NCI-H82 treated with DMSO at 0.1 percent for 48 hours (cell line): ENCODE results near the gene LMF1.
A peak's percentile ranks its signal among the peaks of the same experiment; 100 is the strongest.

ENCODE experiments used
- DNase-seq: peaks from one replicate; lab custom pipeline; 2025; ENCODE audit not compliant: unreplicated experiment; lab: John Stamatoyannopoulos, UW

The LMF1 gene

DNA sequence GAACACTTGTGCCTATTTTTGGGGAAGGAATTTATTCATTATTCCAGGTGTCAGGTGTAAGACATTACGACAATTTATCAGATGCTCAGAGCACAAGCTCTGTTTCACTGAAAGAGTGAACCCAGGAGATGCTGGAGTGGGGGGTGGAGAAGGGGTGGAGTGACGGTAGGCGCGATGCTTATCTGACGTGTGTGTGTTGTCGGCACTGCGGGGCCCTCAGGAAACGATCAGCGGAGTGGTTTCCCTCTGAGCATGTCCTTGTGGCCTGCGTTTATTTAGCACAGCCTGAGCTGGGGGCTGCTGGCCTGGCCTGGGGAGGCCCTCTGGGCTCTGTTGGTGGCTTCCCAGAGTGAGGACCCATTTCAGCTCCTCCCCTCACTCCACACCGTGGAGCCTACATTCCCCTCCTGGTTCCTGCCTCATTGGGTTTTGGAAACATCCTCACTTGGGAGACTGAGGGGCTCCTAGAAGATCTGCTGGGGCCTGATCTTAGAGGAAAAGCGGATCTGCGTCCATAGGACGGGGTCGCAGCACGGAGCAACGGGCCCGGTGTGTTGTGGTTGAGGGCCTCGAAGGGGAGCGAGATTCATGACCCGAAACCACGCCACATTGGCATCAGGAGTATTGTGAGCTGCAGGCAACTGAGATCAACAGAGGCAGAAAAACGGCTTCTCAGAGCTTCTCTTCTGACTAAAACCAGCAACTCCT lies 151.3 kb downstream of the LMF1 start:
- no peak for DNase-seq

GRCh38 chr16:818592-818991 lies 152.2 kb downstream of the LMF1 start:
- DNase-seq, result no peak

- no peak for DNase-seq
Observed at GRCh38 chr16:818132-818531, 152.7 kb downstream of the LMF1 start.

DNA sequence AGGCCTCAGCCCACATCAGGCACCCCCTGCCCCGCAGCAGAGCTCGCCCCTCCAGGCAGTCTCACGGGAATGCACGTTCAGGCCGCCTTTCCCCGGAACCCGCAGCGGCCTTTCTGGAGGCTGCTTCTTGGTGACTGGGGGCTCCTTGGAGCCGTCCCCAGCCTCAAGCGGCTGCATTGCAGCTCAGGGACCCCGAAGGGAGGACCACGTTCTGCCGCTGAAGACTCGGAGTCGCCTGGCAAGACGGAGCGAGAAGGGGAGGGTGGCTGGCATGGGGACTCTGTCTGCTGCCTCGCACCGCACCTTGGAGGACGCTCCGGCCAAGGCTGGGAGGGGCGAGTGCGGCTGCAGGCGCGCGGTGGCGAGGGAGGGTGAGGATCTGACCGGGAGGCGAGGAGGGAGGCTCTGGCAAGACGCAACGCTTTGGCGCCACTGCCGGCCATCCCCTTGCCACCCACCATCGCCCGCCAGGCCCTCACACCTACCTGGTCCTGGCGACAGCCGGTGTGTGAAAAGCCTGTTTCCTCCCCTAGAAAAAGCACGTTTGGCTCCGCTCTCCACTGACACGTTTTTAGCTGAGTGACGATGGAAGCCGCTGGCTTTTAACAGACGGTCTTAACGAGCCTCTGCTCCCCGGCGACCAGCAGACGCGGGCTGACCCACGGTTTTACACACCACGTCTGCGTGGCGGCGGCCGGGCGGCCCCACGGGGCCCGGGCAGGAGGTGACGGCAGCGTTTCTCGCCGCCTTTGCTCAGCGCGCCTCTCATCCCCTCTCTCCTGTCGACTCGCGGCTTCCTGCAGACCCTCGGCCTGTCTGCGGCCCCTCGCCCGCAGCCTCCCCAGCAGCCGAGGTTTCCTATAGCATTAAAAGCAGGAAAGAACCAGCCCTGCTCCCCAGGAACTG lies 153.5 kb downstream of the LMF1 start:
- DNase-seq, result no peak

DNA sequence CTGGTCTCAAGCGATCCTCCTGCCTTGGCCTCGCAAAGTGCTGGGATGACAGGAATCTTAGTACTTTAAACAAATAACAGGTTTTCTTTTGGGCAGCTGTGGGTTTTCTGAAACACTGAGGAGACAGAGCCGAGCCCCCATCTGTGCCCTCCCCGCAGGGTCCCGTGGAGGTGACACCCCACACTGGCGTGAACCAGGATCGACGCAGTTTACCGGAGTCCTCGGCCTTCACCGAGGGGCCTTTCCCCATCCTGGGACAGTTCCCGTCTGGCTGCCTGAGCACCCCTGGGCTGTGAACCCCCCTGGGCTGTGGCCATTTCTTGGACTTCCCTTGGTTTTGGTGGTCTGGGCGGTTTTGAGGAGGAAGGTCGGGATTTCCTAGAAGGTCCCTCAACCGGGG lies 154.9 kb downstream of the LMF1 start:
- no peak for DNase-seq

- DNase-seq, result no peak
Observed at GRCh38 chr16:814974-815373, 155.8 kb downstream of the LMF1 start.

DNA sequence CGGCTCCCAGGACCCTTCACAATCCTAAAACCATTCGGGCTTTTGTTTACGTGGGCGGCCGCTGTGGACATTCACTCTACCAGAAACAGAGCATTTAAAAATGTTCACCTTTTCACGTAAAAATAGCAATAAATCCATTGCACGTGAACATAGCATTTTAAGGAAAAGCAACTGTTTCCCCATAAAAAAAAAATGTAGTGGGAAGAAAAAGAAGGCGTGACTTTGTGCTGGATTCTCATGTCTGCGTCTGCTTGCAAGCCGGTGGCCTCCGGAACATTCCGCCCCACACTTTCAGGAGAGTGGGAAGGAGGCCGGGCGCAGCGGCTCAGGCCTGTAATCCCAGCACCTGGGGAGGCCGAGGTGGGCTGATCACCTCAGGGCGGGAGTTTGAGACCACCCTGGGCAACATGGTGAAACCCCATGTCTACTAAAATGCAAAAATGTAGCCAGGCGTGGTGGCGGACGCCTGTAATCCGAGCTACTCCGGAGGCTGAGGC lies 156.8 kb downstream of the LMF1 start:
- DNase-seq, result no peak

DNA sequence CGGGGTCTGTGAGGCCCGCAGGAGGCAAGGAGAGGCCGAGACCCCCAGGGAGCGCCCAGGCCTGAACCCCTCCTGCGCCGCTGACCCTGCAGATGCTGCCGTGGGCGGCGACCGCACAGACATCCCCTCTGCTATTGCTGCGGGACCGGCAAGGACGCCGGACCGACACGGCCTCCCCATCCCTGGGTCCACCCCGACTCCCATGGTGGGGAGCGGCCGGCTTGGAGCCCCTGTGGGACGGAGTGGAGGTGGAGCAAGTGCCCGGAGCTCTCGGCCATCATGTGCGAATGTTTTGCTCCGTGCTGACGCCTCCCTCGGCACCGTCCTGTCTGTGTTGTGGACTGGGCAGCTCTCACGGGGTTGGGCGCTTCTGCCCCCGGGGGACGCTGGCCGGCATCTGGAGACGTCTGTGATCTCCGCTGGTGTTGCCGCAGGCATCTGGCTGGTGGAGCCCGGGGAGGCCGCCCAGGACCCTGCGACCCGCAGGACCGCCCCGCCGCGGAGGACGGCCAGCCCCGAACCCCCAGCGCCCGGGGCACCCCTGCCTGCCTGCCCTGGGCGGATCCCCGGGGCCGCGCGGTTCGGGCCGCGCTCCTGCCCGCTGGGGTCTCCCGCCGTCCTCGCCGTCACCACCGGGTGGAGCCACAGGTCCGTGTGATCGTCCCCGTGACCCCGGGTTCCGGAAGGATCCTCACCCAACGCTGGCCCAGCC lies 157.4 kb downstream of the LMF1 start:
- no peak for DNase-seq

GRCh38 chr16:808085-808386 lies 162.7 kb downstream of the LMF1 start:
- no peak for DNase-seq

DNA sequence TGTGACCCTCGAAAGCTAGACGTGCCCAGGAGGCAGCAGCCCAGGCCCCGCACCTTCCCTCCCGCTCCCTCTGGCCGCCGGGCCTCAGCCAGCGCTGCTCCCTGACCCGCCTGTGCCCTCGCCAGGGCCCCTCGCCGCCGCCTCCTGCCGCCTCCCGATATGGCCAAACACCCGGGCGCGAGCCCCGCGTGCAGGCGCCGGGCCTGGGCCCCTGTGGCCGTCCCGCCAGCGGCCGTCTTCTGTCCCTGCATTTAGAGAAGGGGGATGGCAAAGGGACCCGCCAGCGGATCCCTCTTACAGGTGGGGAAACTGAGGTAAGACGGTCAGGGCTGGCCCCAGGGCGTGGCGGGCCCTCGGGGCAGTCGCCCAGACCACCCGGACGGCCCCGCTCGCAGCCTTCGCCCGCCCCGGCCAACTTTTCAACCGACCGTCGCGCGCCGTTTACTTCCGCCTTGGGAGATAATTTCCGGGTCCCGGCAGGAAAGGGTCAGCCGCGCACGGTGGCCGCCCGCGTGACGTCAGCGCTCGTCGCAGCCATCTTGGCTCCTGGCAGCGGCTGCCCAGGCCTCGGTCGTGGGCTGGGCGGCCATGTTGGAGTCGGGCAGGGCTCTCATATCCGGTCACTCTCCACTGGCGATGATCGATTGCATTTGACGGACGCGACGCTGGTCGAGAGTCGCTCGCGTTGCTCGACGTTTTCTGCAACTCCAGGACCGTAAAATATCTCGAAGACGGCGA lies 163.3 kb downstream of the LMF1 start:
- DNase-seq, result peak; percentile 48

- DNase-seq, result no peak
Observed at GRCh38 chr16:805474-805873, 165.3 kb downstream of the LMF1 start.

GRCh38 chr16:804193-805048 lies 166.4 kb downstream of the LMF1 start:
- no peak for DNase-seq

DNA sequence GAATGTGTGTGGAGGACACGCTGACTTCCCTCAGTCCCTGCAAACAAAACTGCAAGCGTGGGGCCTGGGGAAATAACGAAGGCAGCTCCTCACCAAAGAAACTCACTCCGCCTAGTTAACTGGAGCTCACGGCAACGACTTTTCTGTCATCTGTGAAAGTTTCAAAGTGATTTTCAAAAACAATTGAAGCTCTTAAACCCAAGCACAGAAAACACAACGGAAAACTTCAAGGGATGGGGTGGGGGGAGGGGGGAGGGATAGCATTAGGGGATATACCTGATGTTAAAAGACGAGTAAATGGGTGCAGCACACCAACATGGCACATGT lies 167.1 kb downstream of the LMF1 start:
- DNase-seq, result no peak
